ENCODE measurements around the gene AP2A2.

The AP2A2 gene

GRCh38 chr11:926341-926916, 759 bp downstream of the AP2A2 start:
- FAIRE-seq: no peak

- no peak for FAIRE-seq
Observed at GRCh38 chr11:927871-928270, 2.2 kb downstream of the AP2A2 start.

- no peak for FAIRE-seq
Observed at GRCh38 chr11:928786-929185, 3.1 kb downstream of the AP2A2 start.

- no peak for FAIRE-seq
Observed at GRCh38 chr11:929405-929804, 3.7 kb downstream of the AP2A2 start.

GRCh38 chr11:931385-931784, 5.7 kb downstream of the AP2A2 start:
- FAIRE-seq: no peak

- no peak for FAIRE-seq
Observed at GRCh38 chr11:932435-932834, 6.8 kb downstream of the AP2A2 start.

- FAIRE-seq: no peak
Observed at GRCh38 chr11:933142-933851, 7.6 kb downstream of the AP2A2 start.

GRCh38 chr11:933936-934335, 8.3 kb downstream of the AP2A2 start:
- FAIRE-seq: no peak

GRCh38 chr11:934527-934926, 8.9 kb downstream of the AP2A2 start:
- no peak for FAIRE-seq

GRCh38 chr11:936199-936598, 10.5 kb downstream of the AP2A2 start:
- no peak for FAIRE-seq

- no peak for FAIRE-seq
Observed at GRCh38 chr11:937841-938261, 12.2 kb downstream of the AP2A2 start.

- FAIRE-seq: no peak
Observed at GRCh38 chr11:940496-941135, 14.9 kb downstream of the AP2A2 start.

GRCh38 chr11:942823-943222, 17.2 kb downstream of the AP2A2 start:
- FAIRE-seq: no peak

GRCh38 chr11:944711-945470, 19.2 kb downstream of the AP2A2 start:
- FAIRE-seq: no peak

- FAIRE-seq: peak; percentile 71
Observed at GRCh38 chr11:945986-946385, 20.3 kb downstream of the AP2A2 start.

GRCh38 chr11:947744-948143, 22.1 kb downstream of the AP2A2 start:
- FAIRE-seq: no peak

- no peak for FAIRE-seq
Observed at GRCh38 chr11:951507-951906, 25.8 kb downstream of the AP2A2 start.

- peak; percentile 78 for FAIRE-seq
Observed at GRCh38 chr11:952406-953385, 27.0 kb downstream of the AP2A2 start.

GRCh38 chr11:953512-953911, 27.8 kb downstream of the AP2A2 start:
- no peak for FAIRE-seq

- no peak for FAIRE-seq
Observed at GRCh38 chr11:954392-955153, 28.9 kb downstream of the AP2A2 start.
